Head of caudate nucleus (tissue), 42 donors: ENCODE measurements around the gene SLC43A1.
"Not testable (repeated sequence)": the region's sequence is repeated elsewhere in the genome, so short reads cannot be mapped to it uniquely, and the experiment has no call there.

Experiments used
- DNase-seq, 42 donors: peaks; one replicate each; pipeline versions ENCODE4 v3.0.0 to v3.0.0-alpha.2; 2020 to 2021; ENCODE audit warnings: mixed read lengths in 7 of 42
- intact Hi-C: fragments of 100-400 bp; cut with DNase I; formaldehyde crosslinking; loops from one replicate; pipeline ENCODE4 v1.15.0; 2022

Gene SLC43A1

DNA sequence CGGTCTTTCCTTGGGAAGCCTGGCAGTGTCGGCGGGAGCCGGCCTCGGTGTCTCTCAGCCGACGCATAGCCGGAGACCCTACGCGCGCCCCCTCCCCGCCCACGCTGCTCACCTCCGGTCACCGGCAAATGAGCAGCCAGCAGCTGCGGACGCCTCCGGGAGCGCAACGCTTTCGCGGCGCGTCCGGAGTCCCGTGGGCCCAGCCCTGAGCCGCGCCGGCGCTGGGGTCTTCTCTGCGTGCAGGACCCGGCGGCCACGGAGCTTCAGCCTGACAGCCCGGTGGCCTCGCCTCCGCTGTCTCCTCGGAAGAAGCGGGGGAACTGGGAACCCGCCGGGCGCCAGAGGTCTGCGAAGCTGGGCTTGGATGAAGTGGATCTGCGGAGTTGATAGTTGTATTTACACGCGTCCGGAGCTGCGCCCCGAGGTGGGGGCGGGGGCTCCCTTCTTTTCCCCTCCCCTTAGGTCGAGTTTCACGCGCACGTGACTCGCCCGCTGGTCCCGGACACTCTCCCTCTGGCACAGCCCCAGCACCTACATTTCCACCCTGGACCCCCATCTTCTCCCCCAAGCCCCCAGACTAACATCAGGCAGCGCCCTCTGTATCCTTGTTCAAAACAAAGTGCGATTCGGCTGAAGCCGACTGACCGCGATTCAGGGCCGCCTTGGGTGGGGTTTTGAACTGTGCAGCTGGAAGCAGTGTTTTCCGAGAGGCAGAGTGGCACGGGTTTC is at the start of gene SLC43A1:
SLC43A1 (minus strand) TSS at position 371 of the 729 bp plus-strand sequence. CDS start 1,591 bp downstream, outside the sequence.
- intact Hi-C loops: no loop called here
- peak in 13 of 42 donors; percentile 9 to 57 (median 36) for DNase-seq

DNA sequence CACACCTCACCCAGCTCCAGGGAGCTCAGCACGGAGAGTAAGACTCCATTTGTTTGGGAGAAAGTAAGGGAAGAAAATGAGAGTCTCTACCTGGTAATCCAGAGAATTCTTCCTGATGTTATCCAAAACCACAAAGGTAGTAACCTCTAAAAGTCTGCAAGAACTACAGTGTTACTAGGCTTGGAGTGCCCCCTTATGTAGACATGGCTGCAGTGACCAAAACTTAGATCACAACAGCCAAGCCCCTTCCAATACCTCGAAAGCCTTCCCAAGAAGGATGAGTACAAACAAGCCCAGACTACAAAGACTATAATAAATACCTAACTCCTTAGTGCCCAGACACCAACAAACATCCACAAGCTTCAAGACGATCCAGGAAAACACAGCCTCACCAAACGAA is 47.1 kb upstream of the SLC43A1 start:
- intact Hi-C loops: loop anchor here (10.0 kb wide), 1 partner anchor 152 kb away; the partner anchor contains the start of genes MED19 and TMX2
- no peak for DNase-seq

DNA sequence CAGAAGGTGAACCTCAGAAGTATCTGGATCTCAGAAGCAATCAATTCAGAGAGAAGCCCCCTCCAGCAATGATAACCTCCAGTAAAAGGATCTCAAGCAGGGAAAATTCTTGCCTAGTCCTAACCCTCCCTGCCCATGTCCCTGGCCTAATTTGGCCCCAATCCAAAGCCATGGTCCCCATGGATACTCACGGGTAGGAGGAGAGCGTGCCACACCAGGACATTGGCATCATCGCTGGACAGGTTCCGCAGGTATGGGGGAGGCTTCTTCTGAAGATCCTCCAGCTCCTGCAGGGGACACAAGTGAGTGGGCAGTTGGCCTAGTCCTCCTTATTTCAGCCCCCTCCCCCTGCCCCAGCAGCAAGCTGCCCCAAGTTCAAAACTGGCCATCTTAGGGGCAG is 44.6 kb upstream of the SLC43A1 start:
- no peak for DNase-seq
- intact Hi-C loops: loop anchor here (10.0 kb wide), 1 partner anchor 155 kb away; the partner anchor contains the start of genes MED19 and TMX2

DNA sequence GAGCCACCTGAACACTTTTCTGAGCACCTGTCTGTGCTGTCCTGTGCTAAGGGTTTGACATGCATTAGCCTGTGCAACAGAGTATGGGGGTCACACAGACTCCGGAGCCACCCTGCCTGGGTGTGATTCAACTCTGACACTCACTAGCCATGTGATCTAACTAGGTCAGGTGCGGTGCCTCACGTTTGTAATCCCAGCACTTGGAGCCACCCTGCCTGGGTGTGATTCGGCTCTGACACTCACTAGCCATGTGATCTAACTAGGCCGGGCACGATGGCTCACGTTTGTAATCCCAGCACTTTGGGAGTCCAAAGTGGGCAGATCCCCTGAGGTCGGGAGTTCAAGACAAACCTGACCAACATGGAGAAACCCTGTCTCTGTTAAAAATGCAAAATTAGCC is 40.5 kb upstream of the SLC43A1 start:
- no peak for DNase-seq
- intact Hi-C loops: no loop called here

DNA sequence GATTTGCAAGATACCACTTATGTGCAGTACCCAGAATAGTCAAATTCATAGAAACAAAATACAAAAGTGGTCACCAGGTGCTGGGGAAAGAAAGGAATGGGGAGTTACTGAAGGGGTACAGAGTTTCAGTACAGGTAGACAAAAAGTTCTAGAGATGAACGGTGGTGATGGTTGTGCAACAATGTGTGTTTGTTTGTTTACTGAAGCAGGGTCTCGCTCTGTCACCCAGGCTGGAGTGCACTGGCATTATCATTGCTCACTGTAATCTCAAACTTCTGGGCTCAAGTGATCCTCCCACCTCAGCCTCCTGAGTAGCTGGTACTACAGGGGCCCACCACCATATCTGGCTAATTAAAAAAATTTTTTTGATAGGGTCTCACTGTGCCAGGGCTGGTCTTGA is 39.9 kb upstream of the SLC43A1 start:
- no peak for DNase-seq
- intact Hi-C loops: no loop called here

DNA sequence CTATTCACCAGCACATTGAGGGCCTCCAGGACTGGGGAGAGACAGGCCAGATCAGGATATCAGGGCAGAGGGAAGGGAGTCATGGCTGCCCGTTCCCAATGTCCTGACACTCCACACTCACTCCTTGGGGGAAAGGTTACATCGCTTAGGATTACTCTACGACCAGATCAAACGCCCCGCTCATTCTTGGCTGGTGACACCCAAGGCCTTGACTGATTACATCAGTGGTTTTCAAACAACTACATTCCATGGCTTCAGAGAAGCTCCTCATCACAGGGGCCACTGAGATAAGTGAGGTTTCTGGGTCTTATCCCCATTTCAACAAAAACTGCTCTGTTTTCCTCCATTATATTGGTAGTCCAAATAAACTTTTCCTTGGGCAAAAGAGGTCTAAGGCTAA is 37.0 kb upstream of the SLC43A1 start:
- intact Hi-C loops: no loop called here

DNA sequence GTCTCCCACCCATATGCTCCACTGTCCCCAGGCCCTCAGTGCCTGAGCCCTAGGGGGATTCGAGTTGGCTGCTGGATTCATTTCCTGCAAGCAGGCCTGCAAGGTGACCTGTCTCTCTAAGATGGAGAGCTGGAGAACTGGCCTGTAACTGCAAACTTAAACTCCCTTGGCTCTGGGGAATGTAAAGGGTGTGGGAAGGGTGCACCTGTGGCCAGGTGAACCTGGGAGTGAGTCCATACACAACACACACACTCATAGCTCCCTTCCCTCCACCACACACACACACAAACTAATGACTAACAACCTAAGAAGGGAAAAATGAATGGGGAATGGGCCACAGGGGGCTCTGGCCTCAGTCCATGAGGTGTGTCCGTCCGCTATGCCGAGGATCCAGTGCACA is 36.4 kb upstream of the SLC43A1 start:
- DNase-seq: no peak
- intact Hi-C loops: no loop called here

More for the DNA sequence above, 37.0 kb upstream of the SLC43A1 start:
- no peak for DNase-seq

DNA sequence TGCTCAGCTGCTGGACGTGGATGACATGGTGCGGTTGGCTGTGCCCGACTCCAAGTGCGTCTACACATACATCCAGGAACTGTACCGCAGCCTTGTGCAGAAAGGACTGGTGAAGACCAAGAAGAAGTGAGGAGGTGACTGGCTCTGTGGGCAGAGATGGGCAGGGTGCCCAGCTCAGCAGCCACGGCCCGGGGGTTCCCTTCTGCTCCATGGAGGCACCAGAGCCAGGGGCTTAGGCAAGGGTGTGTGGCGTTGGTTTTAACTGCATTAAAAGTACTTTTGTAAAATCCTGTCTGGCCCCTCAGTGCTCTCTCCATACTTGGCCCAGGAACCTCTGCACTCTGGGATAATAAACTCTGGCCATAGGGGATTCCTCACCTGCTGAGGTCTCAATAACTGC is 34.5 kb upstream of the SLC43A1 start:
- no peak for DNase-seq
- intact Hi-C loops: no loop called here

DNA sequence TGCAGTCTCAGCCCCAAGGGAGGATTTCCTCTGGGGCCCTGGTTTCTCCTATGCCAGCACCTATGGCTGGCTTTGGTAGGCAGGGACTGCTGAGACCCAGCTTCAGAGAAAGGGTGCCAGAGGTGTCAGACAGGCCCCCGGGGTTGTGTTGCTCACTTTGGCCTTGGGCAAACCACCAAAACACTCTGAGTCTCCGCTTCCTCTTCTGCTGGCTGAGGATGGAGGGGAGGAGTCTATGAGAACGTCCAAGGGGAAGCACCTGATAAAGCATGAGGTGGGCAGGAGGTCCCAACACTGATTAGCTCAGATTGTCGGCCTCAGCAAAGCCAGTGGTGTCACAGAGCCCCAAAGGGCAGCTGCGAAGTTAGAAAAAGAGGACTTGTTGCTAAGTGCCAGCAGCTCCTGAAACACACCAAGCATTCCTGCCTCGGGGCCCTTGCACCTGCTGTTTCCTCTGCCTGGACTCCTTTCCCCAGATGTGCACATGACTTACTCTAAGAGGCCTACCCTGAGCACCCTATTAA is 32.4 kb upstream of the SLC43A1 start:
- intact Hi-C loops: no loop called here
- peak in 1 of 42 donors; percentile 2 for DNase-seq

DNA sequence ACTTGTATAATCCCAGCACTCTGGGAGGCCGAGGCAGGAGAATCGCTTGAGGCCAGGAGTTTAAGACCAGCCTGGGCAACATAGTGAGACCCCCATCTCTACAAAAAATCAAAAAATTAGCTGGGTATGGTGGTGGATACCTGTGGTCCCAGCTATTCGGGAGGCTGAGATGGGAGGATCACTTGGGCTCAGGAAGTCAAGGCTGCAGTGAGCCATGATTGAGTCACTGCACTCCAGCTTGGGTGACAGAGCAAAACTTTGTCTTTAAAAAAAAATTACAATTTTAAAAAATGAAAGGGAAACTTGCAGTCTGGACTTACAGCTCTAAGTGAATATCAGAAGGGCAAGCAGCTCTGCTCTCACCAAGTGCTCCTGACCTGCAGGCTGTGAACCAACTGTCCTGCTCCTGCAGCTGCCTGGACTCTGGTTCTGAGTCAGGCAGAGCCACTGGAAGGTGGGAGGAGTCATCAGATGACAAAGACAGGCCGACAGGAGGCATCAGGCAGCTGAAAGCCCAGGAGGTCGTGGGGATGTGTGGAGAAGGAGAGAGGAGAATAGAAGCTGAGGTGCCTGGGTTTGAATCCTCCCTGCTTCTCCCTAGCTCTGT is 31.5 kb upstream of the SLC43A1 start:
- intact Hi-C loops: no loop called here
- no peak for DNase-seq

DNA sequence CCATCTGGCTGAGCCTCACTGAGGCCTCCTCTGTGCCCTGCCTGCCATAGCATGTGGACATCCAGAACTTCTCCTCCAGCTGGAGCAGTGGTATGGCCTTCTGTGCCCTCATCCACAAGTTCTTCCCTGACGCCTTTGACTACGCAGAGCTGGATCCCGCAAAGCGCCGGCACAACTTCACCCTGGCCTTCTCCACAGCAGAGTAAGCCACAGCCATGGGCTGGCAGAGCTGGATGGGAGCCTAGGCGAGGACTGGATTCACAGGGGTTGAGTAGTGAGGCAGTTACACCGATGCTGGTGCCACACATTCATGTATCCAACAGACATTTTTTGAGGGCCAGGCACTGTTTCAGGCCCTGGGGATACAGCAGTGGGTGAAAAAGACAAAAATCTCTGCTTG is 30.9 kb upstream of the SLC43A1 start:
- intact Hi-C loops: no loop called here
- DNase-seq: no peak

DNA sequence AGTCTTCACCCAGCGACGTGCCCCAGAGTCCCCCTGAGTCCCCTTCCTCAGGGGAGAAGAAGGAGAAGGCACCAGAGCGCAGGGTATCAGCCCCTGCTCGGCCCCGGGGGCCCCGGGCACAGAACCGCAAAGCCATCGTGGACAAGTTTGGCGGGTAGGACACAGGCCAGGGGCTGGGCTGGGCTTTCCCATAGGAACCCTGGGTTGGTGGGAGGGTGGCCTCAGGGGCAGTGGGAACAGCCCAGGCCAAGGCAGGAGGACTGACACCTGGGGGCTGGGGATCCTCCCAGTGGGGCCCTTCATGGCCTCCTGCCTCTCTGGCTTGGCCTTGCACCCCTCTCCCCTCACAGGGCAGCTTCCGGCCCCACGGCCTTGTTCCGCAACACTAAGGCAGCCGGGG is 30.4 kb upstream of the SLC43A1 start:
- intact Hi-C loops: no loop called here

DNA sequence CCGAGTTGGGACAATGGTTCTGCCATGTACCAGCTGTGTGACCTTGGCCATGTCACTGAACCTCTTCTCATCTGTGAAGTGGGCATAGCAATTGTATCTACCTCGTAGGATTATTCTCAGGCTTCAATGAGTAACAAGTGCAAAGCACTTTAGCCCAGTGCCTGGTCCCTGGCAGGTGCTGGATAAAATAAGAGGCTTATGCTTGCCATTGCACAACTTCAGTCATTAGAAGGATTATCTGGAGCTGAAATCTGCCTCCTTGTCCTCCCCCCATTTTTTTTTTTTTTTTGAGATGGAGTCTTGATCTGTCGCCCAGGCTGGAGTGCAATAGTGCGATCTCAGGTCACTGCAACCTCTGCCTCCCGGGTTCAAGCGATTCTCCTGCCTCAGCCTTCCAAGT is 29.1 kb upstream of the SLC43A1 start:
- no peak for DNase-seq
- intact Hi-C loops: no loop called here

More for the DNA sequence above, 30.4 kb upstream of the SLC43A1 start:
- DNase-seq: no peak

DNA sequence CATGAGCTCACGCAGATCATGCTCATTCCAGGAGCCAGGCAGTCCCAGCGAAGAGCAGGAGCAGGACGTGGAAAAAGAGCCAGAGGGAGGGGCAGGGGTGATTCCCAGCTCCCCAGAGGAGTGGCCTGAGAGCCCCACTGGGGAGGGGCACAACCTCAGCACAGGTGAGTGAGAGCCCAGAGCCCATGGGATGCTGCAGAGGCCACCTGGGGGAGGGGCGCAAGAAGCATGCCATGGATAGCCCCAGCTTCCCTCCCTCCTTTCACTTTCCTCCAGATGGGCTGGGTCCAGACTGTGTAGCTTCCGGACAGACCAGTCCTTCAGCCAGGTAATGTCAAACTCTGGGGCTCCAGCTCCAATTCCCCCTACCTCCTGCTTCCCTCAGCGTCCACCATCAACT is 28.1 kb upstream of the SLC43A1 start:
- no peak for DNase-seq
- intact Hi-C loops: no loop called here

DNA sequence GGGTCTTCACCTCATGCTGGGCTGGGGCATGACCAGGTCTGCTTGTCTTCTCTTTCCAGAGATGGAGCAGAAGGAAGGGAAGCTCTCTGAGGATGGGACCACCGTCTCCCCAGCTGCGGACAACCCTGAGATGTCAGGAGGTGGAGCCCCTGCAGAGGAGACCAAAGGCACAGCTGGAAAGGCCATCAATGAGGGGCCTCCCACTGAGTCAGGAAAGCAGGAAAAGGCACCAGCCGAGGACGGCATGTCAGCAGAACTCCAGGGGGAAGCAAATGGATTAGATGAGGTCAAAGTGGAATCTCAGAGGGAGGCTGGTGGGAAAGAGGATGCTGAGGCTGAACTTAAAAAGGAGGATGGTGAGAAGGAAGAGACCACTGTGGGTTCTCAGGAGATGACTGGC is 27.1 kb upstream of the SLC43A1 start:
- no peak for DNase-seq
- intact Hi-C loops: no loop called here

DNA sequence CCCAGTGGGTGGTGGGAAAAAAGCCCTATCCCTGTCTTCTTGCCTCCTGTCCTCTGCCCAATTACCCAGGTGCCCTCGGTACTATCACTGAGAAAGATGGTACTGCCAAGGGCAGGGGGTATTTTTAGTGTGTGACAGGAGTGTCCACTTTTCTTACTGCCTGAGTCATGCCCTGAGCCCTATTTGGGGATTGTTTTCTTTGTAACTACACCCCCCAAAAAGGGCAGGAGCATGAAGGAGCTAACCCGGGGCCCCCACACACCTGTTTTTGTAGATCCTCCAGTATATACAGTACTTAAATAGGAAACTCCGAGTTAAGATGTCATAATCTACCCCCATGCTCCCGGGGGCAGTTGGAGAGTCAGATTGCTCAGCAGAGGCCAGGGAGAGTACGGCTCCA is 25.7 kb upstream of the SLC43A1 start:
- intact Hi-C loops: no loop called here
- no peak for DNase-seq

DNA sequence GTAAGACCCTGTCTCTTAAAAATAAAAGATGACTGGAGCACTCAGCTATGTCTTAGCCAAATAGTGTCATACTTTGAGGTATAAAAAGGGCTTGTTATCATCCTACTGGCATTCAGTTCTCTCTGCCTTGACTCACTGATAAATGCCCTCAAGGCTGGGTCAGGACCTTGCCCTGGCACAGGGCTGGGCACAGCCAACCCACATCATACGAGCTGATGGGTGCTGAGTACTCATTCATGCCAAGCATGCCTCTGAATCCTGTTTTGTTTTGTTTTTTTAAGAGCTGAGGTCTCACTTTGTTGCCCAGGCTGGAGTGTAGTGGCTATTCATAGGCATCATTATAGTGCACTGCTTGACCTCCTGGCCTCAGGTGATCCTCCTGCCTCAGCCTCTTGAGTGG is 23.8 kb upstream of the SLC43A1 start:
- intact Hi-C loops: loop anchor here (10.0 kb wide), 1 partner anchor 105 kb away; the partner anchor contains the start of gene YPEL4
- DNase-seq: no peak

DNA sequence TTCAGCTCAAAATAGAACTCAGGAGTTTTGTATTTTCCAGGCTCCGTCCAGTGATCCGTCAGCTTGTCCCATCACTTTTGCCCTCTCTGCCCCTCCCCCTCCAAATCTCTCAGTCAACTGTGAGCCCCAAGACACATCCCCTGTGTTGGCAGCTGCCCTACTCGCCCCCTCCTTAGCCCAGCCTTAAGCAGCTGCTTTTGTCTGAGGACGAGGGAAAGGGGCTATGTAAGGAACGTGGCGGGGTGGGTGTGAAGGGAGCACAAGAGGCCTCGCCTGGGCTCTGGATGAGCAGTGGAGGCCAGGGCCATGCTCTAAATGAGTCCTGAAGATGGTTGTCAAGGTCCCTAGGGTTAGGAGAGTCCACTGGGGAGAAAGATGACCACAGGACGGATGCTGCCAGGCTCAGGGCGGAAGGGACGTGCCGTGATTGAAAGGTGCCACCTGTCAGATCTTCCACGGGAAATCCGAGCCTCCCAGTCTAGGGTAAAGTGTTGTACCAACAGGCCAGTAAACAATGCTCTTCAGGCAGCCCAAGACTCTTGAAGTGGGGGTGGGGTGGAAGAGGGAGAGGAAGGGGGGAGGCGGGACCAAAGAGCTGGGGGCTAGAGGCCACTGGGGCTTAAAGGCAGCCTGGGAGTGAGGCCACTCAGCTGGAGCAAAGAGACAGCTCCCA is 21.6 kb upstream of the SLC43A1 start, which contains the start of gene SMTNL1:
SMTNL1 (plus strand) TSS at position 649 of the 673 bp plus-strand sequence. CDS start 5,048 bp downstream, outside the sequence.
- intact Hi-C loops: loop anchor here (10.0 kb wide), 1 partner anchor 108 kb away; the partner anchor contains the start of gene YPEL4
- no peak for DNase-seq

DNA sequence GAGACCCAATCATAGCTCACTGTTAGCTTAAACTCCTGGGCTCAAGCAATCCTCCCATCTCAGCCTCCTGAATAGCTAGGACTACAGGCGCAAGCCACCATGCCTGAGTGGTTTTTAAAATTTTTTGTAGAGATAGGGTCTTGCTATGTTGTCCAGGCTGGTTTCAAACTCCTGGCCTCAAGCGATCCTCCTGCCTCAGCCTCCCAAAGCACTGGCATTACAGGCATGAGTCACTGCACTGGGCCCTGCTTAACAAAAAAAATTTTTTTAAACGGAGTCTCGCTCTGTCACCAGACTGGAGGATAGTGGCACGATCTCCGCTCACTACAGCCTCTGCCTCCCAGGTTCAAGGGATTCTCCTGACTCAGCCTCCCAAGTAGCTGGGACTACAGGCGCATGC is 18.9 kb upstream of the SLC43A1 start:
- DNase-seq: not testable (repeated sequence)
- intact Hi-C loops: loop anchor here (5.0 to 10.0 kb wide), 2 partner anchors 110 to 197 kb away; partner anchors contain the start of genes P2RX3, SSRP1 and YPEL4
